CD4-positive, alpha-beta T cell treated with Interleukin-17A for 1 hour (primary cell): Measurements from ENCODE around the gene ATF7.
A peak's percentile ranks its signal among the peaks of the same experiment; 100 is the strongest.

Experiments used
- DNase-seq: peaks from one replicate; pipeline ENCODE4 v3.0.0-alpha.2; 2020

Gene ATF7

GRCh38 chr12:53480491-53481442 is 145.4 kb downstream of the ATF7 start:
- DNase-seq, result no peak

- no peak for DNase-seq
Measured at GRCh38 chr12:53479331-53479730, 146.9 kb downstream of the ATF7 start.

GRCh38 chr12:53478865-53479264 is 147.3 kb downstream of the ATF7 start:
- no peak for DNase-seq

GRCh38 chr12:53476769-53477209 is 149.4 kb downstream of the ATF7 start:
- DNase-seq, result peak; percentile 40

GRCh38 chr12:53474819-53475218 is 151.4 kb downstream of the ATF7 start:
- peak; percentile 22 for DNase-seq

- no peak for DNase-seq
Measured at GRCh38 chr12:53474077-53474476, 152.1 kb downstream of the ATF7 start.

GRCh38 chr12:53472056-53472582 is 154.1 kb downstream of the ATF7 start:
- no peak for DNase-seq

GRCh38 chr12:53468282-53468681 is 157.9 kb downstream of the ATF7 start:
- DNase-seq, result no peak

GRCh38 chr12:53467880-53468279 is 158.3 kb downstream of the ATF7 start:
- no peak for DNase-seq

GRCh38 chr12:53467082-53467481 is 159.1 kb downstream of the ATF7 start:
- no peak for DNase-seq

- no peak for DNase-seq
Measured at GRCh38 chr12:53466640-53467039, 159.5 kb downstream of the ATF7 start.

- DNase-seq, result no peak
Measured at GRCh38 chr12:53465679-53466078, 160.5 kb downstream of the ATF7 start.

- DNase-seq, result no peak
Measured at GRCh38 chr12:53464685-53465418, 161.3 kb downstream of the ATF7 start.

GRCh38 chr12:53463802-53464560 is 162.2 kb downstream of the ATF7 start:
- DNase-seq, result no peak

- no peak for DNase-seq
Measured at GRCh38 chr12:53462935-53463334, 163.2 kb downstream of the ATF7 start.

- DNase-seq, result no peak
Measured at GRCh38 chr12:53461591-53461990, 164.6 kb downstream of the ATF7 start.

- DNase-seq, result no peak
Measured at GRCh38 chr12:53461059-53461458, 165.1 kb downstream of the ATF7 start.

GRCh38 chr12:53459097-53459496 is 167.1 kb downstream of the ATF7 start:
- DNase-seq, result no peak
